ENCODE results near the gene GPR137C.

- no peak for TF ChIP-seq CTCF (conservative IDR thresholded peaks at IDR 0.05)
- no peak for TF ChIP-seq EZH2 (IDR thresholded peaks at IDR 0.05; ENCODE audit: low read depth)
Observed at GRCh38 chr14:52550661-52551060, 2.0 kb upstream of the GPR137C start.

Data from PC-9 (cell line).